Adrenal gland (tissue), 12 donors: Measurements from ENCODE around the gene PTTG1IP. TPM values are rescaled to one million over a fixed set of nuclear protein-coding genes. Genes with fewer than 3 reads are reported as not detected.

Experiments
- DNase-seq, 7 donors: peaks; one replicate each; pipeline ENCODE4 v3.0.0-alpha.2; 2019 to 2020
- H3K27ac ChIP-seq, 5 donors: fragments of 200-600 bp; sonication (generic) in 4 of 5; 1 replicate in 3 of 5; 2 replicates in 2 of 5; pipeline versions ENCODE4 v1.5.1 to v1.8.0; 2016 to 2020; ENCODE audit warnings: mild to moderate bottlenecking in 1 of 5
- H3K27me3 ChIP-seq: fragments of 200-600 bp; 2 replicates; pipeline ENCODE4 v1.8.0; 2021
- H3K36me3 ChIP-seq, 2 donors: fragments of 200-600 bp; replicated peaks in 1 of 2; 1 replicate in 1 of 2; 2 replicates in 1 of 2; pipeline versions ENCODE4 v1.5.1 to v1.8.0; 2018 to 2022
- H3K4me1 ChIP-seq, 2 donors: fragments of 200-600 bp; replicated peaks in 1 of 2; 1 replicate in 1 of 2; 2 replicates in 1 of 2; pipeline versions ENCODE4 v1.5.1 to v1.8.0; 2018 to 2021
- H3K4me3 ChIP-seq, 4 donors: fragments of 200-600 bp; sonication (generic) in 3 of 4; one replicate each; pipeline ENCODE4 v1.5.1; 2016 to 2018
- H3K9me3 ChIP-seq, 3 donors: fragments of 200-600 bp; sonication (generic) in 1 of 3; replicated peaks in 1 of 3; 1 replicate in 2 of 3; 2 replicates in 1 of 3; pipeline versions ENCODE4 v1.5.1 to v1.8.0; 2016 to 2021
- CTCF ChIP-seq, 6 experiments: fragments of 450-650 bp in 4 of 6; fragments of 200-600 bp in 2 of 6; sonication (generic) in 1 of 6; IDR thresholded peaks; 1 replicate in 5 of 6; 2 replicates in 1 of 6; pipeline versions ENCODE4 v1.5.1 to v1.8.0; 2016 to 2021; ENCODE audit warnings: antibody characterized with exemption in 6 of 6, mild to moderate bottlenecking in 2 of 6, moderate library complexity in 1 of 6
- POLR2A ChIP-seq, 2 donors: fragments of 450-650 bp; IDR thresholded peaks; one replicate each; pipeline ENCODE4 v1.6.1; 2017; ENCODE audit warnings: antibody characterized with exemption in 2 of 2, mild to moderate bottlenecking in 2 of 2, moderate library complexity in 1 of 2
- WGBS, 4 donors: extraction: QIAGEN DNeasy Blood & Tissue Kit in 2 of 4; methylation state at CpG; one replicate each; pipeline versions ENCODE4 v1.1.5 to v1.1.7; 2013 to 2017; 5-methylcytosine and 5-hydroxymethylcytosine counted together
- intact Hi-C, 2 donors: fragments of 100-400 bp; cut with DNase I; formaldehyde crosslinking; loops; one replicate each; pipeline versions ENCODE4 v1.14.1 to v1.15.0; 2022 to 2023
- polyA plus RNA-seq, 3 donors: library from polyadenylated mRNA; stranded (reverse); fragments of 200-250 nt in 2 of 3; fragments of 350-450 nt in 1 of 3; fragmentation: Illumina TruSeq in 1 of 3; extraction: RNeasy Lipid Tissue Mini Kit (QIAGEN cat#74804) in 1 of 3; gene quantifications; one replicate each; pipeline ENCODE4 v1.2.3, GENCODE V29; 2013 to 2014
- total RNA-seq, 9 donors: library from RNA; depleted of rRNA in 4 of 9; stranded (reverse); fragments of >200 nt in 4 of 9; fragments of 120-200 nt in 1 of 9; fragmentation: NEBNext Ultra II Directional in 1 of 9; extraction: Animal tissue kit (Norgen Biotek cat#: 25700) in 1 of 9; gene quantifications; one replicate each; pipeline versions ENCODE4 v1.1.0 to v1.2.4, GENCODE V29; 2013 to 2023
- donor health status: healthy with polysubstance abuse.
- donor health status: Bipolar disorder and iron deficiency.
- donor health status: DM: yes; HTN: yes; CAD: no.
- donor health status: DM: no; HTN: no; CAD: no.
- donor health status: DM: no; HTN: no; CAD: no.
- donor health status: DM: yes; HTN: yes; CAD: no.

PTTG1IP gene
- total and polyA plus RNA-seq, 12 donors, result 110 to 467 (median 215) TPM

- DNase-seq, result no peak
- intact Hi-C loops, result loop anchor here in 1 of 2 donors (5.0 kb wide), 1 partner anchor 57 kb away; the partner anchor contains the start of gene SUMO3
- Histone ChIP-seq H3K4me3 (peak overlapping the region in 2 of 4 donors; percentile 75 to 99), H3K4me1 (peaks cover 40 to 56% of the 10 kb centered on the region in 2 donors), H3K9me3 (no peaks in the 10 kb centered on the region), H3K36me3 (no peaks in the 10 kb centered on the region), H3K27ac (peak overlapping the region; percentile 54 to 91 (median 81)), H3K27me3 (no peaks in the 10 kb centered on the region)
- TF ChIP-seq CTCF (IDR thresholded peaks at IDR 0.05), result no peak
- no peak for TF ChIP-seq POLR2A (IDR thresholded peaks at IDR 0.05)
- 9 to 30% (median 18%) methylated on average over 14 to 20 of the region's 20 CpGs for WGBS, 4 donors
Observed at GRCh38 chr21:44874240-44874496, 678 bp upstream of the PTTG1IP start.

GRCh38 chr21:44872649-44873355 is 688 bp downstream of the PTTG1IP start:
- Histone ChIP-seq H3K4me1 (peaks cover 54 to 66% of the 10 kb centered on the region in 2 donors), H3K27ac (peak overlapping the region; percentile 2 to 91 (median 81)), H3K4me3 (peak overlapping the region; percentile 75 to 99 (median 80)), H3K27me3 (no peaks in the 10 kb centered on the region), H3K9me3 (no peaks in the 10 kb centered on the region), H3K36me3 (no peaks in the 10 kb centered on the region)
- TF ChIP-seq POLR2A (IDR thresholded peaks at IDR 0.05) (peak in 1 of 2 donors; percentile 32), CTCF (IDR thresholded peaks at IDR 0.05) (no peak)
- peak in 6 of 7 donors; percentile 54 to 79 (median 62) for DNase-seq
- WGBS, 4 donors, result 0 to 1% (median 0%) methylated on average over 10 to 65 of the region's 65 CpGs
- intact Hi-C loops, result loop anchor here in 1 of 2 donors (5.0 kb wide), 1 partner anchor 56 kb away; the partner anchor contains the start of gene SUMO3

- TF ChIP-seq POLR2A (IDR thresholded peaks at IDR 0.05), result no peak
- no peak for TF ChIP-seq CTCF (IDR thresholded peaks at IDR 0.05)
- 8 to 20% (median 18%) methylated on average over 3 of the region's 3 CpGs for WGBS, 4 donors
- Histone ChIP-seq H3K9me3 (no peaks in the 10 kb centered on the region), H3K27me3 (no peaks in the 10 kb centered on the region), H3K36me3 (no peaks in the 10 kb centered on the region), H3K4me3 (peak overlapping the region in 3 of 4 donors; percentile 75 to 99 (median 84)), H3K27ac (peak overlapping the region; percentile 2 to 91 (median 81)), H3K4me1 (peaks cover 57 to 70% of the 10 kb centered on the region in 2 donors)
- DNase-seq, result no peak
- intact Hi-C loops, result loop anchor here in 1 of 2 donors (5.0 kb wide), 1 partner anchor 55 kb away; the partner anchor contains the start of gene SUMO3
Observed at GRCh38 chr21:44872323-44872648, 1.2 kb downstream of the PTTG1IP start.

- no peaks in the 10 kb centered on the region for H3K27me3 ChIP-seq
- peak overlapping the region in 2 of 4 donors; percentile 75 to 99 for H3K4me3 ChIP-seq
- no peaks in the 10 kb centered on the region for H3K9me3 ChIP-seq
- TF ChIP-seq CTCF (IDR thresholded peaks at IDR 0.05) (no peak), POLR2A (IDR thresholded peaks at IDR 0.05) (peak in 1 of 2 donors; percentile 48)
- DNase-seq, result peak in 6 of 7 donors; percentile 57 to 74 (median 70)
- H3K4me1 ChIP-seq, result peaks cover 60 to 74% of the 10 kb centered on the region in 2 donors
- peak overlapping the region in 3 of 5 donors; percentile 81 to 91 (median 89) for H3K27ac ChIP-seq
- no peaks in the 10 kb centered on the region for H3K36me3 ChIP-seq
- 30 to 41% (median 33%) methylated on average over 13 to 14 of the region's 14 CpGs for WGBS, 4 donors
- intact Hi-C loops, result loop anchor here in 1 of 2 donors (5.0 kb wide), 1 partner anchor 54 kb away; the partner anchor contains the start of gene SUMO3
Observed at GRCh38 chr21:44871576-44872269, 1.8 kb downstream of the PTTG1IP start.
